ENCODE data around the gene ADNP2.
"Not testable (repeated sequence)": the region's sequence is repeated elsewhere in the genome, so short reads cannot be mapped to it uniquely, and the experiment has no call there.

ADNP2 gene

GRCh38 chr18:80149667-80150066 lies 40.6 kb downstream of the ADNP2 start:
- Histone ChIP-seq H3K27me3 (ENCODE audit: control insufficient read depth, insufficient read depth, low read length) (no peaks in the 10 kb centered on the region), H3K36me3 (ENCODE audit: control insufficient read depth, insufficient read depth, low read length) (no peaks in the 10 kb centered on the region), H3K9me3 (ENCODE audit: control insufficient read depth, low read length) (no peaks in the 10 kb centered on the region), H3K4me1 (ENCODE audit: control insufficient read depth, insufficient read depth, low read length) (peaks cover 8% of the 10 kb centered on the region), H3K4me3 (ENCODE audit: low read length) (no peak overlapping the region), H3K9ac (ENCODE audit: low read length) (no peak overlapping the region)

DNA sequence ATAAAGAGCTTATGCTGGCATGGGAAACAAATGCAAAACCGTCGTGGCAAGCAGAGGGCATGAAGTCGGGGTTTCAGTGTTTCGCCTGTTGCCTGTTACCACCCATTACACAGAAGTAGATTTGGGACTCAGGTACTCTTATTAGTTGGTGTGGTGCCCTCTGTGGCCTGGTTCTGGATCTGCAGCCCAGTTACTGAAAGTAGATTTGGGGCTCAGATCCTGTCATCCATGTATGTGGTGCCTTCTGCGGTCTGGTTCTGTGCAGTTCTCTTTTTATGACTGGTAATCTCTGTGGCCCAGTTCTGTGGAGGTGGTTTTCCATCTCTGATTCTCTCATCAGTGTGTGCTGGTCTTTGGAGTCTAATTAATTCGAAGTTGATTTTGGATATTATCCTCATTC lies 45.2 kb downstream of the ADNP2 start:
- H3K4me1 ChIP-seq (ENCODE audit: control insufficient read depth, insufficient read depth, low read length): no peaks in the 10 kb centered on the region
- no peaks in the 10 kb centered on the region for H3K27me3 ChIP-seq (ENCODE audit: control insufficient read depth, insufficient read depth, low read length)
- H3K36me3 ChIP-seq (ENCODE audit: control insufficient read depth, insufficient read depth, low read length): no peaks in the 10 kb centered on the region
- no peaks in the 10 kb centered on the region for H3K9me3 ChIP-seq (ENCODE audit: control insufficient read depth, low read length)
- H3K4me3 ChIP-seq (ENCODE audit: low read length): no peak overlapping the region
- no peak overlapping the region for H3K9ac ChIP-seq (ENCODE audit: low read length)

- Histone ChIP-seq H3K9ac (ENCODE audit: low read length) (no peak overlapping the region), H3K27me3 (ENCODE audit: control insufficient read depth, insufficient read depth, low read length) (no peaks in the 10 kb centered on the region)
Observed at GRCh38 chr18:80157708-80158343, 48.8 kb downstream of the ADNP2 start.

GRCh38 chr18:80158365-80158764 lies 49.3 kb downstream of the ADNP2 start:
- no peaks in the 10 kb centered on the region for H3K4me1 ChIP-seq (ENCODE audit: control insufficient read depth, insufficient read depth, low read length)
- H3K4me3 ChIP-seq (ENCODE audit: low read length): no peak overlapping the region
- H3K9me3 ChIP-seq (ENCODE audit: control insufficient read depth, low read length): no peaks in the 10 kb centered on the region
- H3K36me3 ChIP-seq (ENCODE audit: control insufficient read depth, insufficient read depth, low read length): no peaks in the 10 kb centered on the region
- H3K27me3 ChIP-seq (ENCODE audit: control insufficient read depth, insufficient read depth, low read length): no peaks in the 10 kb centered on the region
- H3K9ac ChIP-seq (ENCODE audit: low read length): no peak overlapping the region

More at GRCh38 chr18:80157708-80158343, 48.8 kb downstream of the ADNP2 start:
- Histone ChIP-seq H3K4me1 (ENCODE audit: control insufficient read depth, insufficient read depth, low read length) (no peaks in the 10 kb centered on the region), H3K4me3 (ENCODE audit: low read length) (no peak overlapping the region), H3K9me3 (ENCODE audit: control insufficient read depth, low read length) (no peaks in the 10 kb centered on the region), H3K36me3 (ENCODE audit: control insufficient read depth, insufficient read depth, low read length) (no peaks in the 10 kb centered on the region)

DNA sequence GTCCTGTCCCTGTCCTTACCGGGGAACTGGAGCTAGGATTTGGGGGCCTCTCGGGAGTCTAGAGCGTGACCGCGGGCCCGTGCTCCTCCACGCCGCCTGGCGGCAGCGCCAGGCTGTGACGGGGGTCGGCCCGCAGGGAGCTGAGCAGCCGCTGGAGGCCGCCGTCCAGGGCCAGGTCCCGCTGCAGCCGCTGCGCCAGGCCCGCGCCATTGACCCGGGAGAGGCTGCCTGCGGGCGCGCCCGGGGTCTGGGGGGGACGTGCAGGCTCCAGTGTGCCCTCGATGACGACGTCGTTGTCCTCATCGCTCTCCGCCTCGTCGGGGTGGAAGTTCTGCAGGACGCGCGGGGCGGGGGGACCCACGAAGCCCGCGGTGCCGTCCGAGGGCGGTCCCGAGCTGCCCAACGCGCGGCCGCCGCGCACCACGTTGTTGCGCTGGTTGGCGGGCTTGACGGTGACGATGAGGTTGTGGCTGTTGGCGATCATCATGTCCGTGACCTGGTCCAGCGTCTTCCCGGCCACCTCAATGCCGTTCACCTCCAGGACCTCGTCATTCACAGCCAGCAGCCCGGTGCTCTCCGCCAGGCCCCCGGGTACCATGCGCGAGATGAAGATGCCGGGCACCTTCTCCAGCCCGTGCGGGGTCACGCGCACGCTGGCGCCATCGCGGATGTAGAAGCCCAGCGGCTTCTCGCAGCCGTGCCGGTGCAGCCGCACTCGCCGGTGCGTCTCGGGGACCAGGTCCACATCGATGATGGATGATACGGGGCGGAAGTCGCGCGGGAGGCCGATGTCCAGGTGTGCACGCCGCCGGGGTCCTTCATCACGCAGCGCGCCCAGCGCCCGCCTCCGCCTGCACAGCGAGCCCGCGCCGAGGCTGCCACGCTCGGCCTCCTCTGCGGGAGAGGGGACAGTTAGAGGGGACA lies 50.9 kb downstream of the ADNP2 start:
- Histone ChIP-seq H3K4me1 (ENCODE audit: control insufficient read depth, insufficient read depth, low read length) (no peaks in the 10 kb centered on the region), H3K4me3 (ENCODE audit: low read length) (no peak overlapping the region), H3K36me3 (ENCODE audit: control insufficient read depth, insufficient read depth, low read length) (no peaks in the 10 kb centered on the region), H3K9ac (ENCODE audit: low read length) (no peak overlapping the region), H3K9me3 (ENCODE audit: control insufficient read depth, low read length) (no peaks in the 10 kb centered on the region), H3K27me3 (ENCODE audit: control insufficient read depth, insufficient read depth, low read length) (no peaks in the 10 kb centered on the region)

GRCh38 chr18:80161781-80162417 lies 52.8 kb downstream of the ADNP2 start:
- H3K27me3 ChIP-seq (ENCODE audit: control insufficient read depth, insufficient read depth, low read length): no peaks in the 10 kb centered on the region
- no peak overlapping the region for H3K4me3 ChIP-seq (ENCODE audit: low read length)
- H3K36me3 ChIP-seq (ENCODE audit: control insufficient read depth, insufficient read depth, low read length): no peaks in the 10 kb centered on the region
- H3K9me3 ChIP-seq (ENCODE audit: control insufficient read depth, low read length): no peaks in the 10 kb centered on the region
- H3K9ac ChIP-seq (ENCODE audit: low read length): no peak overlapping the region
- no peaks in the 10 kb centered on the region for H3K4me1 ChIP-seq (ENCODE audit: control insufficient read depth, insufficient read depth, low read length)

DNA sequence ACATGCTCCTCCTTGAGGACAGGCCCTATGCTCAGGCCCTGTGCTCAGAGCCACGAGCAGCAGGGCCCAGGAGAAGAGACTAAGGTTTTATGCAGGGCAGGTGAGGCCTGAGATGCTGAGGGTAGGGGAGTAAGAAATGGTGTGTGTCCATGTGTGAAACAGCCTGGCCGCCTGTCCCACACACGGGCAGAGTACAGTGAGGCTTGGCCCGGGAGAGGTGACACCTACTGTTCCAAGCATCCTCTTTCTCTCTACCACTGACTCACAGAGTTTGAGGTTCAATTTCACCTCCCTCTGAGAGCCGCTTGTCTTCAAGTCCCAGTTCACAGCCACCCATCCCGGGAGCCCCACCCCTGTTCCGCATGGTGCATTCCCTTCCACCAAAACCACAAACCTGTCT lies 54.1 kb downstream of the ADNP2 start:
- H3K27me3 ChIP-seq (ENCODE audit: control insufficient read depth, insufficient read depth, low read length): no peaks in the 10 kb centered on the region
- no peaks in the 10 kb centered on the region for H3K36me3 ChIP-seq (ENCODE audit: control insufficient read depth, insufficient read depth, low read length)
- H3K9me3 ChIP-seq (ENCODE audit: control insufficient read depth, low read length): no peaks in the 10 kb centered on the region
- H3K9ac ChIP-seq (ENCODE audit: low read length): no peak overlapping the region
- H3K4me3 ChIP-seq (ENCODE audit: low read length): no peak overlapping the region
- no peaks in the 10 kb centered on the region for H3K4me1 ChIP-seq (ENCODE audit: control insufficient read depth, insufficient read depth, low read length)

- H3K4me1 ChIP-seq (ENCODE audit: control insufficient read depth, insufficient read depth, low read length); H3K27me3 ChIP-seq (ENCODE audit: control insufficient read depth, insufficient read depth, low read length); H3K9me3 ChIP-seq (ENCODE audit: control insufficient read depth, low read length); H3K9ac ChIP-seq (ENCODE audit: low read length); H3K36me3 ChIP-seq (ENCODE audit: control insufficient read depth, insufficient read depth, low read length); H3K4me3 ChIP-seq (ENCODE audit: low read length): not testable (repeated sequence)
Observed at GRCh38 chr18:80164727-80165355, 55.8 kb downstream of the ADNP2 start.

DNA sequence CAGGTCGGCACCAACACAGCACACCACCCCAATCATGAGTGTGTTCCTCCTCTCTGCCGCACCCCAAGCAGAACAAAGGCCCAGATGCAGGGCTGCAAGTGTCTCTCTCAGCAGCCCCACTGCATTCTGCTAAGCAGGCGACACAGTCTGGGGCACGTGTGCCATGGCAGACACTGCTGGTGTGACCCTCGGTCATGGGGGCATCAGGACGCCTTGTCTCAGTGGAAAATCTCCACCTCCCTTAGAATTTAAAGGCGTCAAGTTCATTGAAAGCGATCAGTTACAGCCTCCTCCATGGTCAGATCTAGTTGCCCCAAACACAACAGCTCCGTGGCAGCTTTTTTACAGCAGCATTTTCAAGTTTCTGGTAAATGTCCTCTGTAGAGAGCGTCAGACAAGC lies 57.2 kb downstream of the ADNP2 start:
- Histone ChIP-seq H3K4me1 (ENCODE audit: control insufficient read depth, insufficient read depth, low read length) (peaks cover 4% of the 10 kb centered on the region), H3K36me3 (ENCODE audit: control insufficient read depth, insufficient read depth, low read length) (no peaks in the 10 kb centered on the region), H3K4me3 (ENCODE audit: low read length) (no peak overlapping the region), H3K27me3 (ENCODE audit: control insufficient read depth, insufficient read depth, low read length) (no peaks in the 10 kb centered on the region), H3K9me3 (ENCODE audit: control insufficient read depth, low read length) (no peaks in the 10 kb centered on the region), H3K9ac (ENCODE audit: low read length) (no peak overlapping the region)

GRCh38 chr18:80166725-80167124 lies 57.7 kb downstream of the ADNP2 start:
- H3K4me3 ChIP-seq (ENCODE audit: low read length): no peak overlapping the region
- peaks cover 3% of the 10 kb centered on the region for H3K27me3 ChIP-seq (ENCODE audit: control insufficient read depth, insufficient read depth, low read length)
- peaks cover 8% of the 10 kb centered on the region for H3K4me1 ChIP-seq (ENCODE audit: control insufficient read depth, insufficient read depth, low read length)

DNA sequence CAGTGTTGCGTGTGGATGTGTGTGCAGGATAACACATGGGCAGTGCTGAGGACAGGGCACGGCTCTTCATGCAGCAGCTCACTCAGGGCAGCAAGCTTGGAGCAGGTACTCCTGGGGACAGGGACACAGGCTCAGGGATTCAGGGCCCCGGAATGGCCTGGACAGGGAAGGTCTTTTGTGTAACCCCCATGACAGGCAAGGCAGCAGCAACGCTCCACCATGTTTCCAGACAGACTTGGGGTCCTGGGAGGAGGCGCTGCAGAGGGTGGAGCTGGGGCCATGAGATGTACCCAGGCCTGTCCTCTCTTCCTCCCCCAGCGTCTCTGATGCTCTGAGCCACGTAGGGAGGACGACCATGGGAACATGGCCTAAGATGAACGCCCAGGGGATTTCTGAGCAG lies 58.3 kb downstream of the ADNP2 start:
- Histone ChIP-seq H3K9me3 (ENCODE audit: control insufficient read depth, low read length) (no peaks in the 10 kb centered on the region), H3K9ac (ENCODE audit: low read length) (no peak overlapping the region), H3K27me3 (ENCODE audit: control insufficient read depth, insufficient read depth, low read length) (peaks cover 3% of the 10 kb centered on the region), H3K36me3 (ENCODE audit: control insufficient read depth, insufficient read depth, low read length) (no peaks in the 10 kb centered on the region), H3K4me3 (ENCODE audit: low read length) (no peak overlapping the region), H3K4me1 (ENCODE audit: control insufficient read depth, insufficient read depth, low read length) (peaks cover 8% of the 10 kb centered on the region)

More at GRCh38 chr18:80166725-80167124, 57.7 kb downstream of the ADNP2 start:
- Histone ChIP-seq H3K9me3 (ENCODE audit: control insufficient read depth, low read length) (no peaks in the 10 kb centered on the region), H3K9ac (ENCODE audit: low read length) (no peak overlapping the region), H3K36me3 (ENCODE audit: control insufficient read depth, insufficient read depth, low read length) (no peaks in the 10 kb centered on the region)

DNA sequence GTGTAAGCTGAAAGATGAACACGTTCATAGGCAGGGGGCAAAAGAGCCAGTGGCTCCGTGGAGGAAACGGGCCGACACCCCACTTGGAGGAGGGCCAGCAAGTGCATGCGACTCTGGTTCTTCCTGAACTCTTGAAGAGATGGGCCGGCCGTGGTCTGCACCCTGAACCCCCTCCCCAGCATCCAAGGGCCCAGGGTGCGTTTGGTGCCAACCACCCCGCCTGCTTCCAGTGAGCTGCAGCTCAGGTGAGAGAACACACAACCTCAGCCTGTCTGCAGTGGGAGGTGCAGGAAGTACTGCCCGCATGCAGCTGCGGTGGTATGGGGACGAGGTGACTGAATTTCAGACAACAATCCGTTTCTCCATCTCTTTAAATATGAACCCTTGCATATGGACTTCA lies 58.9 kb downstream of the ADNP2 start:
- H3K9me3 ChIP-seq (ENCODE audit: control insufficient read depth, low read length): no peaks in the 10 kb centered on the region
- peaks cover 3% of the 10 kb centered on the region for H3K27me3 ChIP-seq (ENCODE audit: control insufficient read depth, insufficient read depth, low read length)
- H3K4me3 ChIP-seq (ENCODE audit: low read length): no peak overlapping the region
- H3K36me3 ChIP-seq (ENCODE audit: control insufficient read depth, insufficient read depth, low read length): no peaks in the 10 kb centered on the region
- H3K9ac ChIP-seq (ENCODE audit: low read length): no peak overlapping the region
- H3K4me1 ChIP-seq (ENCODE audit: control insufficient read depth, insufficient read depth, low read length): peaks cover 8% of the 10 kb centered on the region
